HG03432 (cell line): ENCODE measurements around the gene WHRN.

Experiments
- ATAC-seq: cut with Tn5 transposase; IDR thresholded peaks from one replicate; pipeline ENCODE4 v1.9.1; 2021; ENCODE audit warnings: mild to moderate bottlenecking, moderate library complexity; ENCODE audit not compliant: unreplicated experiment

The WHRN gene

DNA sequence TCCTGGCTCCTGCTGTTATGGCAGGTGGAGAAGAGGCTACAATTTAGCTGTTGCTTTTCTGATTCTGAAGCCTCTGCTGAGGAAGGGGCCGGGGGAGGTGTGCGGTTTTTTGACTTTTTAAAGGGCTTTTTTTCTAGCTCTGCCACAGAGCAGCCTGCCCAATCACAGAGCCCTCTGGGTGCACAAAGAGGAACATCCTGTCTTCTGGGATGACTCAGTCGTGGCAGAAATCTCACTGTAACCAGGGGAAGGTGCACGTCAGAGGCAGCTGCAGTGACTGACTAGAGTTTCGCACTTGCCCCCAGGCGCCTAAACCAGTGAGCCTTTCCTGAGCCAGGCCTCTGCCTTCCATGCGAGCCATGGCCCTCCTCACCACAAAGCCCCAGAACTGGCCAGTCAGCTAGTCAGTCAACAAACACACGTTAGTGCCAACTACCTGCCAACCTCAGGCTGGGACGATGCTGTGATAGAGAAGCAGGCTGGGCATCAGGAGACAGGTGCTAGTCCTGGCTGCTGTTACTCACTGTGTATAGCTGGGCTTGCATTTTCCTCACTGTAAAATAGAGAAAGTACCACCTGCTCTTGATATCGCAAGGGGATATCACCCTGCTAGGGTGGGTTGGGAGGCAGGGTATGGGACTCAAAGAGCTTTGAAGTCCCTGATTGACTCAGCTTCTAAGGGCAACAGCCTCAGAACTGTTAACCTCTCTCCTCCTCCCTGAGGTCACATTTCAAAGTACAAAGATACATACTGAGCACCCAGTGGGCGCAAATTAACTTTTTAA, 119.7 kb downstream of the WHRN start:
- ATAC-seq = peak; percentile 84

- ATAC-seq = no peak
Measured at GRCh38 chr9:114384836-114385396, 120.4 kb downstream of the WHRN start.

- ATAC-seq = no peak
Measured at GRCh38 chr9:114384341-114384740, 120.9 kb downstream of the WHRN start.

GRCh38 chr9:114383521-114384231, 121.6 kb downstream of the WHRN start:
- ATAC-seq = no peak

DNA sequence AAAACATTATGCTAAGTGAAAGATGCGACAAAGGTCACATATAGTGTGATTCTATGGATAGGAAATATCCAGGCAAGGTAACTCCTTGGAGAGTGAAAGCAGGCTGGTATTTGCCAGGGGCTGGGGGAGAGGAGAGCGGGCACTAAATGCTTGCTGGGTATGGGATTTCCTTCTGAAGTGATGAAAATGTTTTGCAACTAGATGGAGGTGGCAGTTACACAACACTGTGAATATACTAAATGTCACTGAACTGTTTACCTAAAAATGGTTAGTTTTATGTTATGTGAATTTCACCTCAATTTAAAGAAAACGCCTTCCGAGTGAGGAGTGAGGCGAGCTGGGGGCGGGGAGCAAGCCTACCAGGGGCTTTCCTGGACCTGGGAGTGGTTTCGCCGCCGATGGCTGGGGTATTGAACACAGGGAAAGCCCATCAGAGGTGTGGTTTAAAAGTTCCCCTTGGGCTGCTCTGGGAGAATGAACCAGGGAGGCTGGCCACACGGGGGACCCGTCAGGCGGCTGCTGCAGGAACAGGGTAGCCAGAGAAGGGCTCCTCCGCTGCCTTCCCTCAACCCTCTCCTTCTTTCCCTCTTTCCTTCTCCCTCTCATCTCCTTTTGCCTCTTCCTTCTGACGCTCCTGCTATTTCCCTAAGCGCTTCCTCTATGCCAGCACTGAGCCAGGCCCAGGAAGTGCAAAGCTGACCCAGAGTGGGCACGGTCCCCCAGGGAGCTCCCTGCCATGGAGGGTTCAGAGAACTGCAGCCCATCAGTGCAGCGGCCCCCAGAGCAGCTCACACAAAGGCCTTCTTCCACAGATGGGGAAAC, 122.4 kb downstream of the WHRN start:
- ATAC-seq = peak; percentile 29

DNA sequence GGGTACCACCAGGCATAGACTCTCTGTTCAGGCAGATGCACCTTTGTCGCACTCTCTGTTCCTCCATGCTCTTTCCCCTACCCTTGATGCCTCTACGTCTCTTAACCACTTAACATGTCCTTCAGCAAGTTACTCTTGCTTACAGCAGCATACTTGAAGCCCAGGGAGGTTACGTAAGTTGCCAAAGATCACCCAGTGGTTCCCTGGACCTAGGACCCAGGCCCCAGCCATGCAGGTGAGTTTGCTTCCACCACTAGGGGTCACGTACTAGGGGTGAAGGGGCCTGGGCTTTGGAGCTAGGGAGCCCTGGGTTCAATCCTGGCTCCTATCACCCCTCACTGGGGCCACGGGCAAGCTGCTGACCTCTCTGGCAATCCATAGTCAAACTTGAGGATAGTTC, 126.4 kb downstream of the WHRN start:
- no peak for ATAC-seq

DNA sequence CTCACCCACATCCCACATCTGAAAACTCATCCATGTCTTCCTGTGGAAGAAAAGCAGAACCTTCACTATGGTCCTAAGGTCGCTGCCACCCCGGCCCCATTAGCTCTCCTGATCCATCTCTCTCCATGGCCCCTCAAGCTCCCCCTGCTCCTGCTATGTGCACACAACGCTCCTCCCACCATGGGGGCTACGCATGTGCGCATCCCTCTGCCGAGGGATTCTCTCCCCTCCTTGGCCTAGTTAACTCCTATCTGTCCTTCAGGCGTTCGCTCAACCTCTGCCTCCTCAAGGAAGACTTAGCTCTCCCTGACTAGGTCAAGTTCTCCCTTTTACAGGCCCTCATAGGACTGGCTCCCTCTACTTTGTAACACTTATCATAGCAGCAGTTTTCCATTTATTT, 127.3 kb downstream of the WHRN start:
- ATAC-seq = no peak

- no peak for ATAC-seq
Measured at GRCh38 chr9:114376586-114377445, 128.5 kb downstream of the WHRN start.

- no peak for ATAC-seq
Measured at GRCh38 chr9:114375386-114376175, 129.7 kb downstream of the WHRN start.

DNA sequence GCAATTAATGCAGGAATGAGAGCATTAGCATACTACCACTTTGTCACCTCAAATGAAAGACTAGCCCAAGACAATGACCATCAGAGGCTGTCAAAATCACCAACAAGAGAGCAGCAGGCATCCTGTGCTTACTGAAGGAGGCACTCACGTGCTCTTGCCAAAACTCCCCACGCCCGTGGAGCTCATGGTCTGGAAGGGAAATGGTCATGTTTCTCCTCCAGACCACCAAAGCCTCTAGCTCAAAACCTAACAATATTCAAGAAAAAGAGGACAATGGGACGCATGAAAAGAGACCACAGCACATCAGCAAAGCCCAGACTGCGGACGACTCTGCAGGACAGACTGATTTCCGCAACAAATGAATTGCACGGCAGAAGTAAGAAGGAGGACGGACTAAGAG, 130.3 kb downstream of the WHRN start:
- no peak for ATAC-seq

- ATAC-seq = no peak
Measured at GRCh38 chr9:114373960-114374730, 131.1 kb downstream of the WHRN start.

DNA sequence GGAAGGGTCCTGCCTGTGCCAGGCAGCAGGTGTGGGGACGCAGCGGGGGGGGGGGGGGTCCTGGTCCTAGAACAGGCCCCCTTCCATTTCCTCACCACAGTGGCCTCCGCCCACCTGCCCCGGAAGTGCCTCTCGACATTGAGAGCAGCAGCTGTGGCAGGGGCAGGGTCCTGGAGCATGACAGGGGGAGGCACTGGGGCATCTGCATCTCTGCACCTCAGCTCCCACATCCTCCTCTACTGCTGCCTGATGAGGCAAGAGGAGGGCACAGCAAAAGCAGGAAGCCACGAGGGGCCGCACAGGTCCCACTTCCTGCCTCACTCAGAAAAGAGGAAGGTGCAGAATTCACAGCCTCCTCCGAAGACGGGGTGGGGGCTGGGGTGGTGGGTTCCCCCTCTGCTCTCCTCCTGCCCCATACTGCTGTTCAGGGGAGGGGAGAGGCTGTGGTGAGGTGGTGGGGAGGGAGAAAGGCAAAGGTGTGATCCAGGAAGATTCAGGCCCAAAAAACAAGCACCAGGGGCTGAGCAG, 132.3 kb downstream of the WHRN start:
- peak; percentile 95 for ATAC-seq

- peak; percentile 22 for ATAC-seq
Measured at GRCh38 chr9:114371973-114372917, 133.0 kb downstream of the WHRN start.

DNA sequence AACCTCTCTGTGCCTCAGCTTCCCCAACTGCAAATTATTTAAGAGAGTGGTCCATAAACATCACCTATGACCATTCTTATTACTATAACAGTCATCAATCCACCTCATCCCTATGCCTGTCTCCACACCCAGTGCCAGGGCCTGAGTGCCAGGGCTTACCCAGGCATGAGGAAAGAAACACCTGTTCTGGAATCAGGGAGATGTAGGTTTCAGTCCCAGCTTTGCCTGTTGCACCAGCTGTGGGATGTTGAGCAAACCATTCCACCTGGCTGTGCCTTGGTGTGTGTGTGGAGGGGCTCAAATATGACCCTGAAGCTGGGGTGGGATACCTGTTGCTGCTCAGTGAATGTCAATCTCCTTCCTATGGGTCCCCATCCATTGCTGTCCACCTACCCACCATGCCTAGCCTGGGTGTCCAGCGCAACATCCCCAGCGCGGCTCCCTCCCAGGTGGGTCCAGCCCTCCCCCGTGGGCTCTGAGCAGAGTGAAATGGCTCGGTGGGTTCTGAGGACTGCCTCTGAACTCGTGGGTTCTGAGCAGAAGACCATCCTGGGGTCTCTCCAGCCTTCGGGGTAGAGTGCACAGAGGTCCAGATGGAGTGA, 133.8 kb downstream of the WHRN start:
- no peak for ATAC-seq

DNA sequence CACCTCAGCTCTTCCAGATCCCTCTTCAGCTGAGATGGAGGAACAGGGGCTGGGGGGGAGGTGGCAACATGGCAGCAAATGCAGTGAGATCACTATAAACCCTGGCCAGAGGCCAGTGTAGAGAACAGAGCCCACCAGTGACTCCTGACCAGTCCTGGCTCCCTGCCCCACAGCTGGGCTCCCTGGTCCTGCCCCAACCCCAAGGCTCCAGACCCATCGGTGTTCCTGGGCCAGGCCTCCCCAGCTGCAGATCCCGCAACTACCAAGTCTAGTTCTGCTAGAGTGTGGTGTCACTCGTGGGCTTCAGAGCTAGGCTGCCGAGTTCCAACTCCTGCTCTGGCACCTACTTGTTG, 134.3 kb downstream of the WHRN start:
- ATAC-seq = no peak

- ATAC-seq = no peak
Measured at GRCh38 chr9:114370251-114370967, 134.9 kb downstream of the WHRN start.
